SHP77 treated with DMSO at 0.1 percent for 48 hours (cell line): ENCODE data around the gene ADAM15.
A peak's percentile ranks its signal among the peaks of the same experiment; 100 is the strongest.

Experiments used
- DNase-seq: peaks from one replicate; lab custom pipeline; 2025; lab: John Stamatoyannopoulos, UW

ADAM15 gene

DNA sequence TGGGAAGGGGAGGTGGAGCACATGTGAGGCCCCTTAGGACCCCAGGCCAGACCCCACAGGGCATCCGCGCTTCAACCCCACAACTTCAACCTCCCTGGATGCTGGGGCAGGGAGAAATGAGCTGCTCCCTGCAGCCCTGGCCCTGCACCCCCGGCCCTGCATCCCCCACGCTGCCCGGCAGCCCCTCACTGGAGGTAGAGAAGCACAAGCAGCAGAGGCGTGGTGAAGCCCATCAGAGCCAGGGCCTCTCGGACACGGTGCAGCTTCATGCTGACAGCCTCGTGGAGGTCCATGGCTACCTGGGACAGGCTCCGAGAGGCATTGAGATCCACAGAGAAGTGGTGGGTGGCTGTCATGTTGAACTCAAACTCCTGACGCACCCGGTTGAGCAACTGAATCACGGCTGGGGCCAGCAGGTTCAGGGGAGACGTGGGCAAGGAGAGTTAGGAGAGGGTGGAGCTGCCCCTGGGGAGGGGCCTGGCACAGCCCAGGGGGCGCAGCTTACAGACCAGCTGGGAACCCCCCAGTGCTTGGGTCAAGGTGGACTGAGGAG, 20.8 kb upstream of the ADAM15 start:
- DNase-seq = no peak

- no peak for DNase-seq
Measured at GRCh38 chr1:155030899-155031298, 20.2 kb upstream of the ADAM15 start.

GRCh38 chr1:155032886-155033285, 18.2 kb upstream of the ADAM15 start:
- DNase-seq = no peak

- no peak for DNase-seq
Measured at GRCh38 chr1:155033524-155033923, 17.6 kb upstream of the ADAM15 start, which contains the start of the genes DCST1 and DCST2. Gene DCST1 (plus strand): TSS chr1:155033824. CDS start chr1:155034037, 213 bp downstream. Gene DCST2 (minus strand): TSS chr1:155033781. CDS start chr1:155033701, 80 bp downstream.

DNA sequence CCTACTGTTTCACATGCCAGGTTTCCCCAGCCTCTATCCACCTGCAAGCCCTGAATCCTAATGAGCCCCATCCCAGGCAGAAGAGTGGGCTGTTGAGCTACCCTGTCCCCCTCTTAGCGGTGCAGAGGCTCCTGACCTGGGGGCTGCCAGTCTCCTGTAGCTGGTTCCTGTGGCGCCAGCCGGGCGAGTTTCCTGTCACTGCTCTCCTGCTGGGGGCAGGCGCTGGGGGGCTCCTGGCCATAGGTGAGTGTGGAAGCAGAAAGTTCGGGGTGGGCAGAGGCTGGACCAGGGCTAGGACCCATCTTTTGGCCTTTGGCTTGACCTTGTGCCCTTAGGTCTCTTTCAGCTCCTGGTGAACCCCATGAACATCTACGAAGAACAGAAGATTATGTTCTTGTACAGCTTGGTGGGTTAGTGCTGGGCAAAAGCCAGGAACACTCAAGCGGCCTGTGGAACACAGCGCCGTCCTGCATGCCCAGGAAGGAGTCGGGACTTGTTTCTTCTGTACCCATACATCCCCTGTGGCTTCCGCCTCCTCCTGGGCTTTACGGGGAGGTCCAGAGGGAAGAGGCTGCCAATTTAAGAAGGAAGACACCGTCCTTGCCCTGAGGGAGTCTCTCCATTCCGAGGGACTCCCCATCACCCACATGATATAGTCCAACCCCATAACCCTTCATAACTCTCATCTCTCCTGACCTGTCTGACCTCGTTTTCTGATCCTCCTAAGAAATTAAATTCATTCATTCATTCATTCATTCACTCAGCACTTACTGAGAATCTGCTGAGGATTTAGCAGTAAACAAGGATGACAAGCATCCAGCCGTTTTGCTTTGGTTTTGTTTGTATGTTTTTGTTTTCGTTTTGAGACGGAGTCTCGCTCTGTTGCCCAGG, 16.6 kb upstream of the ADAM15 start:
- DNase-seq = no peak

DNA sequence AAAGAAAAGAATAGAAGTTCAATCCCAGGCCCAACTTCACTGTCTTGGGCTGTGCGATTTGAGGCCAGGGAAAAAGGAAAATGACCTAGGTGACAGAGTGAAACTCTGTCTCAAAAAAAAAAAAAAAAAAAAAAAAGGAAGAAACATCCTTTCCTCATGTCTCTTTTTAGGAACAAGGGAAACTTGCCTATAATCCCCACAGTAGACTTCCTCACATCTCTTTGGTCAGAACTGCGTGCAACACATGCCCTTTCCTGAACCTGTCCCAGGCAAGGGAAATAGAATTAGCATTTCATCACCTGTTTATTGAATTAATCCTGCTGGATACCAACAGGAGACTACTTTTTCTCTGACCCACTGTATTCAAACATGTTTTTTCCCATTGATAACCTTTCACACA, 15.2 kb upstream of the ADAM15 start:
- DNase-seq = no peak

DNA sequence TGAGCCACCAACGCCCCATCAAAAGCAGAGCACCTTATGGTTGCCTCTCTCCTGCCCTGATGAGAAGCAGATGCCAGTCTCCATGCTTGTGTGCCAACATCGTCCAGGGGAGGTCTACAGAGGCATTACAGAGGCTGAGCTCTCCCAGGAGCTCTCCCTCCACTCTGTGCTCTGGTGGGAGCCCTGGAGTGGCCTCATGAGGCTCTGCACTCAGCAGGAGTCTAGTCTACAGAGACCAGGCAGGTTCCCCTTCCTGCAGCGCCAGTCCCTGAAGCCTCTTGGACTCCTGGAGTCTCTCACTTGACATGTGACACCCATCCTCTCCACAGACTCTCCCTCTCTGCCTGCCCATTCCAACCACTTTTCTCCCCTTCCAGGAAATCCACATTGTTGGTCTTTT, 14.1 kb upstream of the ADAM15 start:
- DNase-seq = no peak

DNA sequence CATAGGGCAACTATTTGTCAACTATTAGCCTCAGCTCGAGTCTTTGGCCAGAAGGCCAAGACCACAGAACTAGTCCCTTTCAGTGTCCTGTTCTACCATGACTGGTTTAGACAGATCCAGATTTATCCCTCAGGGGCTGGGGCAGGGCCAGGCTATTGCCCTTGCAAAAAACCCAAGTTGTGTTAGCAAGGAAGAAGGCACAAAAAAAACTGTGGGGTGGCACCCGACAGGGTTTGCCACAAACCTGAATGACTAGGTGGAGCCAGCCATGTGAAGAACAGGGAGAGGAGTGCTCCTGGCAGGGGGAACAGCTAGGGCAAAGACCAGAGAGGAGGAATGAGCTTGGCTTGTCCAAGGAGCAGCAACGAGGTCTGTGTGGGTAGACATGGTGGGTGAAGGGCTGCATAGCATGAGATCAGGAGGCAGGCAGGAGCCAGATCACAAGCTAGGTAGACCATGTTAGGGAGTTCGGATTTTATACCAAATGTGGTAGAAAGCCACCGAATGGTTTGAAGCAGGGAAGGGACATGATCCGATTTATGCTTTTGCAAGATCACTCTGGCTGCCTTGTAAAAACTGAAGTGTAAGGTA, 13.2 kb upstream of the ADAM15 start:
- no peak for DNase-seq

GRCh38 chr1:155038602-155039307, 12.4 kb upstream of the ADAM15 start:
- DNase-seq = no peak

GRCh38 chr1:155039308-155039669, 11.8 kb upstream of the ADAM15 start:
- DNase-seq = no peak

GRCh38 chr1:155040358-155041093, 10.6 kb upstream of the ADAM15 start:
- DNase-seq = no peak

GRCh38 chr1:155042789-155043188, 8.3 kb upstream of the ADAM15 start:
- no peak for DNase-seq

DNA sequence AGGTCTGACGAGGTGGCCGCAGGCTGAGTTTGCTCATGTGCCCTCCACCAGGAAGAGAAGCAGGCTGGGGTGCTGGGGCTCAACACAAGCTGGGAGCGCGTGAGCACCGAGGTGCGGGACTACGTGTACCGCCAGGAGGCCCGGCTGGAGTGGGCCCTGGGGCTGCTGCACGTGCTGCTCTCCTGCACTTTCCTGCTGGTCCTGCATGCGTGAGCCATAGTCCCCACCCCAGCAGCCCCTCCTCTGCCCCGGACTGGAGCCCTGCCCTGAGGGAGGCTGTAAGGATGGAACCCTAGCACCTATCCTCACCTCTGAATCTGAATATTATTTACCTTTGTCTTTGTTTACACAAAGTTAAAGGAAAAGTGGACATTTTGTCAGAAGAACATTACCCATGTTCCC, 7.8 kb upstream of the ADAM15 start:
- DNase-seq = no peak

GRCh38 chr1:155043793-155044192, 7.3 kb upstream of the ADAM15 start:
- DNase-seq = no peak

- DNase-seq = no peak
Measured at GRCh38 chr1:155044365-155044764, 6.8 kb upstream of the ADAM15 start.

- peak; percentile 79 for DNase-seq
Measured at GRCh38 chr1:155044812-155045657, 6.1 kb upstream of the ADAM15 start.

- DNase-seq = no peak
Measured at GRCh38 chr1:155048449-155049334, 2.4 kb upstream of the ADAM15 start.

DNA sequence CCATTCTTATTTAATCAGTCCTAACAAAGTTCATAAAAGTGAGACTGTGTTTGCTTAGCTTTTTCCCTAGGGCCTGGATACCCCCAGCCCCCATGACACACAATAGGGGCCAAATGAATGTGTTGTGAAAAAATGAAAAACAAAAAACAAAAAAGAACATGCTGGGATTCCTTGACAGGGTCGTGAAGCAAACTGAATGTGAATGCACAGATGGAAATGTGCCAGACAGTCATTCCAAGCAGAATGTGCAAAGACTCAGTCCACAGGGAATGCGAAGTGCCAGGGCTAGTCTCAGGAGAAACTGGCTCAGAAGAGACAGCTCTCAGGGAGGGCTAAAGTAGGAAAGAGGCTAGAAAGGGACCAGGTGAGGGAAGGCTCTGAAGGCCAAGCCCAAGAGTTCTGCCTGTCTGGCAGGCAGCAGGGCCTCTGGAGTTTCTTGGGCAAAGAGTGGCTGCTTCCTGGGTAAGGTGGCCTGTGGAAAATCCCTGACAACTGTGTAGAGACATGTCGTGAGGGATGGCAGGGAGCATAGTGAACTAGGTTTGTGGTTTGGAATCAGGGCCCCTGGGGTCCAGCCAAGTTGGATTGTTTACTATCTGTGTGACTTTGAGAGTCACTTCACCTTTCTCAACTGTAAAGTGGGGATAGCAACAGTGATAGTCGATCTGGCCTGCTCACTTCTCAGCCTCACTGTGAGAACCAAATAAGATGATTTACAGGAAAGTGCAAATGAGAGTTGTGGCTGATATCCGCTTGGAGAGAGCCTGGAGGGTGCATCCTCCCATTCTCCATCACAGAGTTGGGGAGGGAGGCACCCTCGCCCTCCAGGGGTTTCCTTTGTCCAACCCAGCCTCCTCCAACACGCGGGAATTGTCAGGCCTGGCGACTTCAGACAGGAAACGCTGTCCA, 1.2 kb upstream of the ADAM15 start:
- no peak for DNase-seq

GRCh38 chr1:155051342-155051776, 243 bp downstream of the ADAM15 start:
- no peak for DNase-seq
